Measurements from ENCODE around the gene KRT32. TPM values are rescaled to one million over a fixed set of nuclear protein-coding genes. Genes with fewer than 3 reads are reported as not detected.

Gene KRT32
- total RNA-seq: not detected

DNA sequence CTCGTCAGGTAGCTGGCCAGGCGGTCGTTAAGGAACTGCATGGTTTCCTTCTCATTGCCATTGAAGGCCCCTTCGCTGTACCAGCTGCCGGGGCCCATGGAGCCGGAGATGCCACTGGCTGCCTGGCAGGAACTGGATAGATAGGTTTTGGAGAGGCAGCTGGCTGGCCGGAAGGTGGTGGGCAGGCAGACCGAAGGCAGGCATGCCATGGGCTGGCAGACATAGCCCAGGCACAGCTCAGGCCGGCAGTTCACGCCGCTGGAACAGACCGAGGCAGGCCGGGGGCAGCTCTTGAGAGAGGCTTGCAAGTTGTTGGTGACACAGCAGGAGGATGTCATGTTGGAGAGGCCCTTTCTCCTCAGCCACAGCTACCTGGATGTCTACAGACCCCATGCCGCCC is at the start of gene KRT32:
TSS of gene KRT32 (minus strand) at position 399 of the 400 bp plus-strand sequence. CDS start at position 338, 61 bp downstream.
- ATAC-seq (no peak), DNase-seq (no peak)
- H3K9me3 Mint-ChIP-seq (ENCODE audit: insufficient read depth): no peaks in the 10 kb centered on the region
- H3K27ac Mint-ChIP-seq: no peak within 1 kb of the TSS
- H3K4me1 Mint-ChIP-seq (ENCODE audit: low read depth): no peaks in the 10 kb centered on the region
- H3K4me3 Mint-ChIP-seq: no peak within 1 kb of the TSS
- ChIA-PET POLR2A (no interaction called here), CTCF (no interaction called here)
- peaks cover 11% of the 10 kb centered on the region for H3K27me3 Mint-ChIP-seq (ENCODE audit: low read depth)
- no peaks in the 10 kb centered on the region for H3K36me3 Mint-ChIP-seq (ENCODE audit: low read depth)

GRCh38 chr17:41516830-41517283 is 49.7 kb upstream of the KRT32 start:
- Mint-ChIP-seq H3K36me3 (ENCODE audit: low read depth) (no peaks in the 10 kb centered on the region), H3K4me1 (ENCODE audit: low read depth) (no peaks in the 10 kb centered on the region), H3K27me3 (ENCODE audit: low read depth) (no peaks in the 10 kb centered on the region), H3K9me3 (ENCODE audit: insufficient read depth) (no peaks in the 10 kb centered on the region), H3K27ac (no peak overlapping the region), H3K4me3 (no peak overlapping the region)
- DNase-seq (no peak), ATAC-seq (no peak)
- ChIA-PET POLR2A (no interaction called here), CTCF (interaction anchor here (0.6 kb wide), 1 partner anchor 1644 kb away, joined by 3 read pairs; no protein-coding TSS in a partner anchor)

GRCh38 chr17:41516147-41516829 is 49.1 kb upstream of the KRT32 start:
- no peaks in the 10 kb centered on the region for H3K9me3 Mint-ChIP-seq (ENCODE audit: insufficient read depth)
- CTCF ChIA-PET: interaction anchor here (0.6 to 3.0 kb wide), 2 partner anchors 32 to 1643 kb away, joined by 3 to 9 read pairs; no protein-coding TSS in a partner anchor
- POLR2A ChIA-PET: no interaction called here
- no peaks in the 10 kb centered on the region for H3K36me3 Mint-ChIP-seq (ENCODE audit: low read depth)
- DNase-seq: no peak
- no peaks in the 10 kb centered on the region for H3K27me3 Mint-ChIP-seq (ENCODE audit: low read depth)
- no peak overlapping the region for H3K4me3 Mint-ChIP-seq
- H3K27ac Mint-ChIP-seq: no peak overlapping the region
- H3K4me1 Mint-ChIP-seq (ENCODE audit: low read depth): no peaks in the 10 kb centered on the region
- ATAC-seq: no peak

DNA sequence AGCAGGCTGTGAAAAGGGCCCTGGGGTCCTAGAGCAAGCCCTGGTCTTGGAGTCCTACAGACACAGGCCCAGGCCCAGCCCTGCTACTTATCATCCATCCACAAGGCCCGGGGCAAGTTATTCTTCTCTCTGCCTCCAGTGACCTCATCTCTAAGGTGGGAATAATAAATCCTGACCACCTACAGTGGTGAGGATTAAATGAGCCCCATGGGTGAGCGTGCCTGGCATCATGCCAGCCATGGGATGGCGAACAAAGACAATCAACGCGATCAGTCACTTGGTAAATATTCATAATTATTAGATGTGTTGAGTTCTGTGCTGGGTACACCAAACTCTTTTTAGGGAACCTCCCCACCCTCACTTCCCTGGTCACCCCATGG is 46.0 kb upstream of the KRT32 start:
- DNase-seq (no peak), ATAC-seq (no peak)
- Mint-ChIP-seq H3K9me3 (ENCODE audit: insufficient read depth) (no peaks in the 10 kb centered on the region), H3K27ac (no peak overlapping the region), H3K4me3 (no peak overlapping the region), H3K36me3 (ENCODE audit: low read depth) (no peaks in the 10 kb centered on the region), H3K27me3 (ENCODE audit: low read depth) (no peaks in the 10 kb centered on the region), H3K4me1 (ENCODE audit: low read depth) (no peaks in the 10 kb centered on the region)
- ChIA-PET CTCF (interaction anchor here (3.0 kb wide), 1 partner anchor 36 kb away, joined by 9 read pairs; no protein-coding TSS in a partner anchor), POLR2A (no interaction called here)

- no peak overlapping the region for H3K27ac Mint-ChIP-seq
- ChIA-PET CTCF (interaction anchor here (1.4 kb wide), 1 partner anchor 36 kb away, joined by 7 read pairs; no protein-coding TSS in a partner anchor), POLR2A (no interaction called here)
- H3K9me3 Mint-ChIP-seq (ENCODE audit: insufficient read depth): no peaks in the 10 kb centered on the region
- H3K4me3 Mint-ChIP-seq: no peak overlapping the region
- H3K4me1 Mint-ChIP-seq (ENCODE audit: low read depth): no peaks in the 10 kb centered on the region
- no peak for ATAC-seq
- no peaks in the 10 kb centered on the region for H3K36me3 Mint-ChIP-seq (ENCODE audit: low read depth)
- H3K27me3 Mint-ChIP-seq (ENCODE audit: low read depth): no peaks in the 10 kb centered on the region
- no peak for DNase-seq
Observed at GRCh38 chr17:41512546-41513167, 45.5 kb upstream of the KRT32 start.

DNA sequence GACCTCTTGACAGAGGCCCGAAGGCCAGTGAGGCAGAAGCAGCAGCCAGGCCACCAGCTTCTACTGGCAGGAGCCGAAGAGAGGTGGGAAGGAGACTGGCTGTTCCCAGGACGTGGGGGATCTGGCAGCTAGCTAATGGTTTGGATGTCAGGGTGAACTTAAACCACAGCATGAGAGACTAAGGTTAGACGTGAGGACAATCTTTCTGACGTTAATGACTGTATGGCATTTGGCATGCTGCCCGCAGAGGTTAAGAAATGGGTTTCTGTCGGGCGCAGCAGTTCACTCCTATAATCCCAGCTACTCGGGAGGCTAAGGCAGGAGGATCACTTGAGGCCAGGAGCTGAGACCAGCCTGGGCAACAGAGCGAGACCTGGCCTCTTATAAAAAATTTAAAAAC is 44.5 kb upstream of the KRT32 start:
- CTCF ChIA-PET: interaction anchor here (0.6 to 1.4 kb wide), 2 partner anchors 37 to 151 kb away, joined by 3 to 7 read pairs; no protein-coding TSS in a partner anchor
- ATAC-seq (no peak), DNase-seq (no peak)
- Mint-ChIP-seq H3K4me3 (no peak overlapping the region), H3K27ac (no peak overlapping the region), H3K9me3 (ENCODE audit: insufficient read depth) (no peaks in the 10 kb centered on the region), H3K27me3 (ENCODE audit: low read depth) (no peaks in the 10 kb centered on the region), H3K4me1 (ENCODE audit: low read depth) (no peaks in the 10 kb centered on the region), H3K36me3 (ENCODE audit: low read depth) (no peaks in the 10 kb centered on the region)
- POLR2A ChIA-PET: no interaction called here

DNA sequence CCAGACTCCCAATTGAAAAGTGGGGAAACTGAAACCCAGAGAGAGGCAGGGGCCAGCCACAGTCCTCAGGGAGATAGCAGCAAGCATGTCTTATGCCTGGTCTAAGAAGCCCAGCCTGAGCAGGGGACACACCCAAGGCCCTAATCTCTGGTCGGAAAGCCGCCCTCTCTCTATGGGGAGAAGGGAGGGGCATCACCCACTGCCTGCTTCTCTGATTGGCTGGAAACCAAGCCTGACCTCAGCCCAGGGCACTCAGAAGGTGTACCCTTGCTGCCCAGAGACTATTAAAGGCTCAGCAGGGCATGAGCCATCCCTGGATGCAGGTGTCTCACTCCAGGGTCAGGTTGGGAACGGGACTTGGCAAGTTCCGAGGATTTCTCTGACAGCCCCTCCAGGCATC is 43.9 kb upstream of the KRT32 start:
- Mint-ChIP-seq H3K27me3 (ENCODE audit: low read depth) (no peaks in the 10 kb centered on the region), H3K4me1 (ENCODE audit: low read depth) (no peaks in the 10 kb centered on the region), H3K36me3 (ENCODE audit: low read depth) (no peaks in the 10 kb centered on the region), H3K27ac (no peak overlapping the region), H3K9me3 (ENCODE audit: insufficient read depth) (no peaks in the 10 kb centered on the region), H3K4me3 (no peak overlapping the region)
- CTCF ChIA-PET: interaction anchor here (1.4 kb wide), 1 partner anchor 38 kb away, joined by 7 read pairs; no protein-coding TSS in a partner anchor
- DNase-seq (no peak), ATAC-seq (no peak)
- POLR2A ChIA-PET: no interaction called here

DNA sequence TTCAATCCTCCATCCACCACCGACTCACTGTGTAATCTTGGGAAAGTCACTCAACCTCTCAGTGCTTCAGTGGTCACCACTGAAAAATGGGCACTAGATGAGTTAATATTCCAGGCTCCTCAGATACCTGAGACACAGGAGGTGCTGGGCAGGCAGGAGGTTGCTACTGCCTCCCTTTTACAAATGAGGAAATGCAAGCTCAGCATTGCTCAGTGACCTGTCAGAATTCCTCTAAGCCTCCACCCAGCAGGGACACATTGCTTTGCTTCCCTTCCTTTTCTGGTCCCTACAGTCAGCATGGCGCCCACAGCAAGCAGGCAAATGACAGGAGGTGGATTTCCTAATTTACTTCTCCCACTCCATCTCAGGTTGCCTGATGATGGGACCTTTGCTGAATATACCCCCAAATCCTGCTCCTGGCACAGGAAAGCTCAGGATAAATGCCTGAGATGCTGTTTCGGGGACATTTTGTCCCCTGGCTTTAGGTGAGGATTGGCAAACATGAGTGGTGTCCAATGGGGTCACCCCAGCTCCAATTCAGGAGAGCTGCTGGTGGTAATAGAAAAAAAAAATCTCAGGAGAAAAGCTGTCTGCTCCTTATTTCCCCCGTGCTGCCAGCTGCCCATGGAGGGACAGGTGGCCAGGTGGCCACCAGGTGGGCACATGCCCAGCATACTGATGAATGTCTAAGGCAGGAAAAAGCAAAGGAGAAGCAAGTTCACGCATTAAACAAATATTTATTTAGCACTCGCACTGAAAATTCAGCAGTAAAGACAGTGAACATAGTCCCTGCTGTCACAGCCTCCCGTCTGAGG is 43.3 kb upstream of the KRT32 start:
- Mint-ChIP-seq H3K27ac (no peak overlapping the region), H3K4me1 (ENCODE audit: low read depth) (no peaks in the 10 kb centered on the region), H3K9me3 (ENCODE audit: insufficient read depth) (no peaks in the 10 kb centered on the region), H3K4me3 (no peak overlapping the region), H3K27me3 (ENCODE audit: low read depth) (no peaks in the 10 kb centered on the region), H3K36me3 (ENCODE audit: low read depth) (no peaks in the 10 kb centered on the region)
- DNase-seq (no peak), ATAC-seq (no peak)
- POLR2A ChIA-PET: no interaction called here
- CTCF ChIA-PET: interaction anchor here (1.0 kb wide), 1 partner anchor 38 kb away, joined by 4 read pairs; no protein-coding TSS in a partner anchor

GRCh38 chr17:41507315-41507880 is 40.2 kb upstream of the KRT32 start:
- POLR2A ChIA-PET: no interaction called here
- H3K4me1 Mint-ChIP-seq (ENCODE audit: low read depth): no peaks in the 10 kb centered on the region
- no peak overlapping the region for H3K27ac Mint-ChIP-seq
- no peaks in the 10 kb centered on the region for H3K36me3 Mint-ChIP-seq (ENCODE audit: low read depth)
- H3K27me3 Mint-ChIP-seq (ENCODE audit: low read depth): no peaks in the 10 kb centered on the region
- CTCF ChIA-PET: interaction anchor here (2.4 kb wide), 2 partner anchors 42 to 155 kb away, joined by 6 to 8 read pairs; no protein-coding TSS in a partner anchor
- no peak for ATAC-seq
- DNase-seq: no peak
- H3K9me3 Mint-ChIP-seq (ENCODE audit: insufficient read depth): no peaks in the 10 kb centered on the region
- H3K4me3 Mint-ChIP-seq: no peak overlapping the region

- Mint-ChIP-seq H3K9me3 (ENCODE audit: insufficient read depth) (no peaks in the 10 kb centered on the region), H3K4me3 (no peak overlapping the region), H3K27me3 (ENCODE audit: low read depth) (no peaks in the 10 kb centered on the region), H3K4me1 (ENCODE audit: low read depth) (no peaks in the 10 kb centered on the region), H3K36me3 (ENCODE audit: low read depth) (no peaks in the 10 kb centered on the region), H3K27ac (no peak overlapping the region)
- POLR2A ChIA-PET: no interaction called here
- CTCF ChIA-PET: interaction anchor here (1.2 to 2.4 kb wide), 4 partner anchors 43 to 159 kb away, joined by 3 to 8 read pairs (median 4); no protein-coding TSS in a partner anchor
- ATAC-seq (no peak), DNase-seq (no peak)
Observed at GRCh38 chr17:41505809-41506767, 38.9 kb upstream of the KRT32 start.
